ENCODE data around the gene TRIOBP. TPM values are rescaled to one million over a fixed set of nuclear protein-coding genes. Genes with fewer than 3 reads are reported as not detected.

TRIOBP gene
- total RNA-seq, 1 donor from 2014 or later: 33.3 TPM

- Mint-ChIP-seq H3K27me3 (no peaks in the 10 kb centered on the region), H3K4me3 (no peak overlapping the region), H3K9me3 (no peaks in the 10 kb centered on the region), H3K4me1 (peaks cover 4% of the 10 kb centered on the region), H3K27ac (no peak overlapping the region), H3K36me3 (ENCODE audit: low read depth) (peaks cover 6% of the 10 kb centered on the region)
- intact Hi-C loops (cut with micrococcal nuclease): no loop called here
- no peak for DNase-seq
Measured at GRCh38 chr22:37765498-37765897, 68.7 kb downstream of the TRIOBP start.

- H3K9me3 Mint-ChIP-seq: no peaks in the 10 kb centered on the region
- intact Hi-C loops (cut with micrococcal nuclease): no loop called here
- H3K4me3 Mint-ChIP-seq: no peak overlapping the region
Measured at GRCh38 chr22:37765953-37766576, 69.2 kb downstream of the TRIOBP start.

GRCh38 chr22:37768273-37768672 lies 71.4 kb downstream of the TRIOBP start:
- Mint-ChIP-seq H3K4me3 (no peak overlapping the region), H3K36me3 (ENCODE audit: low read depth) (peaks cover 11% of the 10 kb centered on the region), H3K27me3 (no peaks in the 10 kb centered on the region), H3K4me1 (no peaks in the 10 kb centered on the region), H3K9me3 (no peaks in the 10 kb centered on the region), H3K27ac (no peak overlapping the region)
- no peak for DNase-seq
- intact Hi-C loops (cut with micrococcal nuclease): no loop called here

More at GRCh38 chr22:37765953-37766576, 69.2 kb downstream of the TRIOBP start:
- Mint-ChIP-seq H3K4me1 (peaks cover 4% of the 10 kb centered on the region), H3K27me3 (no peaks in the 10 kb centered on the region), H3K36me3 (ENCODE audit: low read depth) (peaks cover 9% of the 10 kb centered on the region), H3K27ac (no peak overlapping the region)
- no peak for DNase-seq

GRCh38 chr22:37769056-37769455 lies 72.2 kb downstream of the TRIOBP start:
- Mint-ChIP-seq H3K4me3 (no peak overlapping the region), H3K9me3 (no peaks in the 10 kb centered on the region), H3K4me1 (no peaks in the 10 kb centered on the region), H3K27me3 (no peaks in the 10 kb centered on the region), H3K27ac (no peak overlapping the region), H3K36me3 (ENCODE audit: low read depth) (peaks cover 11% of the 10 kb centered on the region)
- intact Hi-C loops (cut with micrococcal nuclease): no loop called here
- DNase-seq: no peak

GRCh38 chr22:37771081-37771480 lies 74.2 kb downstream of the TRIOBP start:
- intact Hi-C loops (cut with micrococcal nuclease): no loop called here
- H3K4me3 Mint-ChIP-seq: no peak overlapping the region
- DNase-seq: no peak
- peaks cover 10% of the 10 kb centered on the region for H3K36me3 Mint-ChIP-seq (ENCODE audit: low read depth)
- no peaks in the 10 kb centered on the region for H3K9me3 Mint-ChIP-seq
- H3K27ac Mint-ChIP-seq: no peak overlapping the region
- H3K27me3 Mint-ChIP-seq: no peaks in the 10 kb centered on the region
- H3K4me1 Mint-ChIP-seq: no peaks in the 10 kb centered on the region

GRCh38 chr22:37771702-37772427 lies 75.0 kb downstream of the TRIOBP start:
- Mint-ChIP-seq H3K9me3 (no peaks in the 10 kb centered on the region), H3K4me3 (no peak overlapping the region), H3K27ac (no peak overlapping the region), H3K4me1 (no peaks in the 10 kb centered on the region), H3K27me3 (no peaks in the 10 kb centered on the region), H3K36me3 (ENCODE audit: low read depth) (peaks cover 10% of the 10 kb centered on the region)
- no peak for DNase-seq
- intact Hi-C loops (cut with micrococcal nuclease): no loop called here

GRCh38 chr22:37774728-37775127 lies 77.9 kb downstream of the TRIOBP start:
- intact Hi-C loops (cut with micrococcal nuclease): no loop called here
- no peak for DNase-seq
- no peak overlapping the region for H3K4me3 Mint-ChIP-seq
- H3K36me3 Mint-ChIP-seq (ENCODE audit: low read depth): peaks cover 8% of the 10 kb centered on the region
- H3K9me3 Mint-ChIP-seq: no peaks in the 10 kb centered on the region
- H3K27me3 Mint-ChIP-seq: no peaks in the 10 kb centered on the region
- H3K27ac Mint-ChIP-seq: no peak overlapping the region
- H3K4me1 Mint-ChIP-seq: no peaks in the 10 kb centered on the region

- no peak overlapping the region for H3K27ac Mint-ChIP-seq
- H3K4me1 Mint-ChIP-seq: no peaks in the 10 kb centered on the region
- intact Hi-C loops (cut with micrococcal nuclease): no loop called here
- H3K9me3 Mint-ChIP-seq: no peaks in the 10 kb centered on the region
- H3K36me3 Mint-ChIP-seq (ENCODE audit: low read depth): peaks cover 5% of the 10 kb centered on the region
- no peak for DNase-seq
- H3K4me3 Mint-ChIP-seq: no peak overlapping the region
- no peaks in the 10 kb centered on the region for H3K27me3 Mint-ChIP-seq
Measured at GRCh38 chr22:37775785-37776638, 79.2 kb downstream of the TRIOBP start.

GRCh38 chr22:37776639-37777005 lies 79.8 kb downstream of the TRIOBP start:
- Mint-ChIP-seq H3K4me3 (no peak overlapping the region), H3K27ac (no peak overlapping the region), H3K4me1 (no peaks in the 10 kb centered on the region), H3K9me3 (no peaks in the 10 kb centered on the region), H3K36me3 (ENCODE audit: low read depth) (peaks cover 5% of the 10 kb centered on the region), H3K27me3 (no peaks in the 10 kb centered on the region)
- DNase-seq: no peak
- intact Hi-C loops (cut with micrococcal nuclease): no loop called here

- intact Hi-C loops (cut with micrococcal nuclease): no loop called here
- Mint-ChIP-seq H3K27ac (no peak overlapping the region), H3K4me3 (no peak overlapping the region), H3K27me3 (no peaks in the 10 kb centered on the region), H3K4me1 (no peaks in the 10 kb centered on the region), H3K36me3 (ENCODE audit: low read depth) (peaks cover 5% of the 10 kb centered on the region), H3K9me3 (no peaks in the 10 kb centered on the region)
- no peak for DNase-seq
Measured at GRCh38 chr22:37777122-37777687, 80.4 kb downstream of the TRIOBP start.

GRCh38 chr22:37778370-37779009 lies 81.6 kb downstream of the TRIOBP start:
- H3K27me3 Mint-ChIP-seq: no peaks in the 10 kb centered on the region
- H3K9me3 Mint-ChIP-seq: no peaks in the 10 kb centered on the region
- DNase-seq: no peak
- peaks cover 2% of the 10 kb centered on the region for H3K36me3 Mint-ChIP-seq (ENCODE audit: low read depth)
- no peak overlapping the region for H3K4me3 Mint-ChIP-seq
- intact Hi-C loops (cut with micrococcal nuclease): no loop called here
- no peaks in the 10 kb centered on the region for H3K4me1 Mint-ChIP-seq
- H3K27ac Mint-ChIP-seq: no peak overlapping the region

GRCh38 chr22:37781434-37782059 lies 84.7 kb downstream of the TRIOBP start:
- H3K27me3 Mint-ChIP-seq: no peaks in the 10 kb centered on the region
- H3K27ac Mint-ChIP-seq: no peak overlapping the region
- H3K4me3 Mint-ChIP-seq: no peak overlapping the region
- no peaks in the 10 kb centered on the region for H3K9me3 Mint-ChIP-seq
- no peaks in the 10 kb centered on the region for H3K4me1 Mint-ChIP-seq
- intact Hi-C loops (cut with micrococcal nuclease): no loop called here
- H3K36me3 Mint-ChIP-seq (ENCODE audit: low read depth): no peaks in the 10 kb centered on the region
- DNase-seq: no peak

All from activated CD4-positive, alpha-beta T cell treated with anti-CD3 and anti-CD28 coated beads, Interleukin-2, amount 10 ng/mL, durations not matched to agents 24 days and 14 days (primary cell).